Activated T-helper 17 cell treated with anti-CD3 and anti-CD28 coated beads, Interleukin-2, amount 50 U/mL, for 72 hours (primary cell): Measurements from ENCODE around the gene ERCC1. TPM values are rescaled to one million over a fixed set of nuclear protein-coding genes. Genes with fewer than 3 reads are reported as not detected.
A peak's percentile ranks its signal among the peaks of the same experiment; 100 is the strongest.

ENCODE experiments used
- ATAC-seq: fragments of 150-1000 bp; cut with Tn5 transposase; replicated peaks from 2 replicates; pipeline ENCODE4 v1.10.0; 2021; ENCODE audit warnings: mild to moderate bottlenecking, moderate library complexity
- H3K27ac Mint-ChIP-seq: one replicate; pipeline ENCODE4 v1.8.0; 2022; ENCODE audit warnings: mixed read lengths
- H3K27me3 Mint-ChIP-seq: one replicate; pipeline ENCODE4 v1.8.0; 2022; ENCODE audit warnings: mixed read lengths
- H3K36me3 Mint-ChIP-seq: one replicate; pipeline ENCODE4 v1.8.0; 2022; ENCODE audit warnings: low read depth, mild to moderate bottlenecking, mixed read lengths
- H3K4me1 Mint-ChIP-seq: one replicate; pipeline ENCODE4 v1.8.0; 2022; ENCODE audit warnings: mixed read lengths
- H3K4me3 Mint-ChIP-seq: one replicate; pipeline ENCODE4 v1.8.0; 2022; ENCODE audit warnings: mild to moderate bottlenecking, mixed read lengths
- H3K9me3 Mint-ChIP-seq: one replicate; pipeline ENCODE4 v1.8.0; 2022; ENCODE audit warnings: mixed read lengths
- total RNA-seq, 2 donors: library from RNA; stranded (reverse); gene quantifications; one replicate each; pipeline ENCODE4 v1.2.3, GENCODE V29; 2022

Gene ERCC1
- total RNA-seq, 2 donors from 2014 or later = 27.6 to 33.2 TPM

DNA sequence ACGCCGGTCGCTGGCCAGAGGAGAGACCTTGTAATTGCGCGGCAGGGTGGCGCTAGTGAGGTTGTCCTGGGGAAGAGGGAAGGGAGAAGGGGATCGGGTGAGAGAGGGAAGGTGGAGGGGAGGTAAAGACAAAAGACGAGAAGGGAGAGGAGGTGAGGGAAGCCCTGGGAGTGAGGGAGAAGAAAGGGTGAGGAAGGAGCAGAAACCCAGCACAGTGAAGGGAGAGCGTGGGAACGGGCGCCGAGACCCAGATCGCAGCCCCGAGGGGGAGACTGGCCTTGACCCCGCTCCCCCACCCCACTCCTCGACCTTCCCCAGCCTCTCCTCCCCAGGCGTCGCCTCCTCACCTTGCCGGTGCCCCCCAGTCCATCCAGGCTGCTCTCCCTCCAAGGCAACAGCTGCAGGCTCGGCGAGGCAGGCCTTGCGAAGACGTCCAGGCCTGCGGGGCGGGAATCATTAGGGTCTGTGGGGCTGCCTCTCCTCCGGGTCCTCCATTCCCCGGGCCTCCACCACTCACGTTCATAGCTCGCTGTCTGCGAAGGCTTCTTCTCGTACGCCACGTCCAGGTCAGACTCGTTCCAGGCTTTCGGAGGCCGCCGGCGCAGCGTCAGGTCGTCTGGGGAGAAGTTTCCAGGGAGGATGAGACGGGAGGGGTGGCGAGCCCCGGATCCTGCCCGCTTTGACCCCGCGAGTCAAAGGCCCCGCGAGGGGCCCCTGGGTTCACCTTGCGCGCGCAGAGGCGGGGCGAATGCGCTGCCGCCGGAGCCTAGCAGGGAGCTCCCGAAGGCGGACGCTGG lies 27.7 kb downstream of the ERCC1 start:
- Mint-ChIP-seq H3K4me1 (no peaks in the 10 kb centered on the region), H3K4me3 (no peak overlapping the region), H3K9me3 (no peaks in the 10 kb centered on the region), H3K36me3 (peaks cover 15% of the 10 kb centered on the region), H3K27ac (no peak overlapping the region), H3K27me3 (peaks cover 17% of the 10 kb centered on the region)
- no peak for ATAC-seq

DNA sequence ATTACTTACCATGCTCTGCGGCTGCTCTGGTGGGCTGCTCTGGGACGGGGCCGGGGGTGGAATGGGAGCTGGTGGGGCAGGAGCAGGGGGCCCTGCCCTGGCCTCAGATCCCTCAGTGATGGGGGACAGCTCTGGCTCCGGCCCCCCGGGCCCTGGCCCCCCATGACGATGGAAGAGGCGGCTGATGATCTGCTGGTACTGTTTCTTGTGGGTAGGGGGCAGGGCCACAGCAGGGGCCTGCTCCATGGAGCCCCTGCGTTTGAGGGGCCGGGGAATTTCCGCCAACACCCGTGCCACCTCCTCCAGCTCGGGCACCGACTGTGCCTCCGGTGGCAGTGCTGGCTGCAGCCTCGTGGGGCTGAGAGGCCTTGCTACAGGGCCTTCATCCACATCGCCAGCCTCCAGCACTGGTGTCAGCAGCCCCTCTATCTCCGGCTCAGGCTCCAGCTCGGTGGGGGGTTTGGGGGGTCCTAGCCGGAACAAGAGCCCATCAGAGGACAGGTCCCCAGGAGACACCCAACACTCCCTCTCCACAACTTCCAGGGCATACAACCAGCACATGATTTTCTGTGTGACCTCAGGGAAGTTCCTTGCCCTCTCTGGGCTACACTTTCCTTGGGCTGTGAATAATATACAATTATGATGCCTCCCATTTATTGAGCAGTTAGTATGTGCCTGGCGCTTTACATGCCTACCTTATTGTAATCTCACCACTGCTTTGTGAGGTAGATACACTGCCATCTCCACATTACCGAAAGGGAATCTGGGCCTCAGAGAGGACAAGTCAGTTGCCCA lies 31.6 kb downstream of the ERCC1 start:
- ATAC-seq = no peak
- peaks cover 5% of the 10 kb centered on the region for H3K27me3 Mint-ChIP-seq
- H3K4me3 Mint-ChIP-seq = no peak overlapping the region
- no peaks in the 10 kb centered on the region for H3K4me1 Mint-ChIP-seq
- H3K27ac Mint-ChIP-seq = no peak overlapping the region
- peaks cover 1% of the 10 kb centered on the region for H3K36me3 Mint-ChIP-seq
- H3K9me3 Mint-ChIP-seq = no peaks in the 10 kb centered on the region

DNA sequence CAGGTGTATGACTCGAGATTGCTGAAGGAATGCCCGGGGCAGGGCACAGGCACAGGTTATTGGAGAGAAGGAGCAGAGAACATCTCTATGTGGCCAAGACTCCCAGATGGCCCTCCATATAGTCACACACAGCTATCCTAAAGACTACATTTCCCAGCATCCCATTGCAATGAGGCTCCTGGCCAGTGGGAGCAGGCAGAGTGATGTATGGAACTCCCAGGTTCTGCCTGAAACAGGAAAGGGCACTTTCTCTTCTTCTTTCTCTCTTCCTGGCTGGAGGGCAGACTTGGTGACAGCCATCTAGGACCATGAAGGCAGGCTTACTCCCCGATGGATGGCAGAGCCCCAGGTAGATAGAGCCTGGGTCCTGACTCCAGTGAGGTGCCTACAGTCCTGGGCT lies 32.4 kb downstream of the ERCC1 start:
- no peak for ATAC-seq
- H3K4me1 Mint-ChIP-seq = no peaks in the 10 kb centered on the region
- H3K9me3 Mint-ChIP-seq = no peaks in the 10 kb centered on the region
- H3K27me3 Mint-ChIP-seq = peaks cover 4% of the 10 kb centered on the region
- H3K27ac Mint-ChIP-seq = no peak overlapping the region
- H3K36me3 Mint-ChIP-seq = no peaks in the 10 kb centered on the region
- no peak overlapping the region for H3K4me3 Mint-ChIP-seq

DNA sequence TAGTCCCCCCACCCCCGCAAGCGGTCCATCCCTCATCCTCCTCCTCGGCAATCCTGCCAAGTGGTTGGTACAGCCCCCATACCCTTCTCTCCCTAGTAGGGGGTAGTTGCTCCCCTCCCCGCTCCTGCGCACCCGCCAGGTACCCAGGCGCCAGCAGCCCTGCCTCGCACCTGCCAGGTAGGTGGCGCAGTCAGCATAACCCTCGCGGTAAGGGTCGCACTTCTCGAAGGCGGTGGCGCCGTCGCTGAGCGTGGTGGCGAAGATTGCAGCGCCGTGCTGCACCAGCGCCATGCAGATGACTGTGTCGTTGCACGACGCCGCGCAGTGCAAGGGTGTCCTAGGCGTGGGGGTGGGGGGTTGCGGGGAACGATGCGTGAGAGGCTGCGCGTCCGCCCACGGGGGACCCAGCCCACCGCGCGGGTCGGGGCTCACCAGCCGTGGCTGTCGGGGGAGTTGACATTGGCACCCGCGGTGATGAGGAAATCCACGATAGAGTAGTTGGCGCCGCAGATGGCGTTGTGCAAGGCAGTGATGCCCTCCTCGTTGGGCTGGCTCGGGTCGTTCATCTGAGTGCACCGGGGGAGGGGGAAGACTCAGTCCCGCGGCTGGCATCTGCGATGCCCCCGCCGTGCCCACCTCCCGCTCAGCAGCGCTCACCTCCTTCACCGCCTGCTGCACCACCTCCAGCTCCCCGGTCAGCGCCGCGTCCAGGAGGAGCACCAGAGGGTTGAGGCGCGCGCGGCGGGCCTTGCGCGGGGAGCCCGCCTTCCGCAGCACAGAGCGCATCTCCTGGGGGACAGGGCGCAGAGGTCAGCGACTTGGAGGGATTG lies 38.1 kb downstream of the ERCC1 start:
- H3K27me3 Mint-ChIP-seq = peaks cover 18% of the 10 kb centered on the region
- H3K4me3 Mint-ChIP-seq = no peak overlapping the region
- no peak overlapping the region for H3K27ac Mint-ChIP-seq
- H3K9me3 Mint-ChIP-seq = no peaks in the 10 kb centered on the region
- no peaks in the 10 kb centered on the region for H3K36me3 Mint-ChIP-seq
- H3K4me1 Mint-ChIP-seq = no peaks in the 10 kb centered on the region
- ATAC-seq = peak; percentile 16

DNA sequence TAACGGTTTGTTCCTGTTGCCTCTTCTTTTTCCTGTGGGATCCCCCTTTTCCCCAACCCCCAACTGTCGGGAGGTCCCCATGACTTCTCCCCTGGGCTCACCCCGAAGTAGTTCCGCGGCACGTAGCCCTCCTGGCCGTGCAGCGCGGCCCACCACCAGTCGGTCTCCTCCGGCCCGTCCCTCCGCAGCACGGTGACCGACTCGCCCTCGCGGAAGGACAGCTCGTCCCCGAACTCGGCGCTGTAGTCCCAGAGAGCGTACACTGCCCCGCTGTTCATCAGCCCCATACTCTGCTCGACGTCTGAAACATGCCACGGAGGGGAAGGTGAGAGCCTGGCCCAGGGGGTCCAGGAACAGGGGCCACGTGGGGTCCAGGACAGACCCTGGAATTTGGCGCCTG lies 41.3 kb downstream of the ERCC1 start:
- H3K4me1 Mint-ChIP-seq = no peaks in the 10 kb centered on the region
- ATAC-seq = no peak
- peaks cover 14% of the 10 kb centered on the region for H3K27me3 Mint-ChIP-seq
- no peak overlapping the region for H3K27ac Mint-ChIP-seq
- no peaks in the 10 kb centered on the region for H3K36me3 Mint-ChIP-seq
- no peaks in the 10 kb centered on the region for H3K9me3 Mint-ChIP-seq
- no peak overlapping the region for H3K4me3 Mint-ChIP-seq

DNA sequence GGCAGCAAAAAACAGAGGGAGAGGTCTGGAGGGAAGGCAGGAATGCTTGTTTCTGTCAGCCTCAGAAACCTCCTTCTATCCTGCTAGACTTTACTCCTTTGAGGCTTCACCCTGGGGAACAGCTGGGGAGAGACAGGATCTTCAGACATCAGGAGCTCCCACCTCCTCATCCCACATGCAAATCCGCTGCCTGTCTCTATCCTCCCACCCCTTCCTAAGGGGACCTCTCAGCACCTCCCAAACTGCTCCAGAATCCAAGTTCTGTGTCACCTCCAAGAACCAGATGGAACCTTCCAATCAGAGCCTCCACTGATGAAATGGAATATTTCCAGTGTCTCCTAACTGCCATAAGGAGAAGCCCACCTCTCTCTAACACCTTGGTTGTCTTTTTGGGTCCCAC lies 43.6 kb downstream of the ERCC1 start:
- Mint-ChIP-seq H3K27me3 (peaks cover 7% of the 10 kb centered on the region), H3K4me3 (no peak overlapping the region), H3K9me3 (no peaks in the 10 kb centered on the region), H3K4me1 (no peaks in the 10 kb centered on the region), H3K36me3 (no peaks in the 10 kb centered on the region), H3K27ac (no peak overlapping the region)
- no peak for ATAC-seq

DNA sequence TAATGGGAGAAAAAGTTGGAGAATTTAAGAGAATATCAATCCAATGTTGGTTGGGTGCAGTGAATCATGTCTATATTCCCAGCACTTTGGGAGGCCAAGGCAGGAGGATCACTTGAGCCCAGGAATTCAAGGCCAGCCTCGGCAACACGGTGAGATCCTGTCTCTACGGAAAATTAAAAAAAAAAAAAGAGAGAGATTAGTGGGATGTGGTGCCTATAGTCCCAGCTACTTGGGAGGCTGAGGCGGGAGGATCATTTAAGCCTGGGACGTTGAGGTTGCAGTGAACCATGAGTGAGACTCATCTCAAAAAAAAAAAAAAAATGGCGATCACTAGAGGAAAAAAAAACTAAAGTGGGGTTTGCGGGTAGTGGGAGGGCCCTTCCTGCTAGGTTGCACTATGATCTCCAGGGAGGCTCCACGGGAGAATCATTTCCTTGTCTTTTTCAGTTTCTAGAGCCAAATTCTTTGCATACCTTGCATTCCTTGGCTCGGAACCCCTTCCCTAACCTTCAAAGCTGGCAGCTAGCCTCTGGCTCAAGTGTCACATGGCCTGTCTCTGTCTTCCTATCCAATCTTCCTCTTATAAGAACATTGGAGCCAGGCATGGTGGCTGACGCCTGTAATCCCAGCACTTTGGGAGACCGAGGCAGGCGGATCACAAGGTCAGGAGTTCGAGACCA lies 47.5 kb downstream of the ERCC1 start:
- no peaks in the 10 kb centered on the region for H3K4me1 Mint-ChIP-seq
- no peaks in the 10 kb centered on the region for H3K9me3 Mint-ChIP-seq
- peak overlapping the region; percentile 15 for H3K4me3 Mint-ChIP-seq
- no peak for ATAC-seq
- H3K27me3 Mint-ChIP-seq = no peaks in the 10 kb centered on the region
- no peak overlapping the region for H3K27ac Mint-ChIP-seq
- H3K36me3 Mint-ChIP-seq = no peaks in the 10 kb centered on the region

DNA sequence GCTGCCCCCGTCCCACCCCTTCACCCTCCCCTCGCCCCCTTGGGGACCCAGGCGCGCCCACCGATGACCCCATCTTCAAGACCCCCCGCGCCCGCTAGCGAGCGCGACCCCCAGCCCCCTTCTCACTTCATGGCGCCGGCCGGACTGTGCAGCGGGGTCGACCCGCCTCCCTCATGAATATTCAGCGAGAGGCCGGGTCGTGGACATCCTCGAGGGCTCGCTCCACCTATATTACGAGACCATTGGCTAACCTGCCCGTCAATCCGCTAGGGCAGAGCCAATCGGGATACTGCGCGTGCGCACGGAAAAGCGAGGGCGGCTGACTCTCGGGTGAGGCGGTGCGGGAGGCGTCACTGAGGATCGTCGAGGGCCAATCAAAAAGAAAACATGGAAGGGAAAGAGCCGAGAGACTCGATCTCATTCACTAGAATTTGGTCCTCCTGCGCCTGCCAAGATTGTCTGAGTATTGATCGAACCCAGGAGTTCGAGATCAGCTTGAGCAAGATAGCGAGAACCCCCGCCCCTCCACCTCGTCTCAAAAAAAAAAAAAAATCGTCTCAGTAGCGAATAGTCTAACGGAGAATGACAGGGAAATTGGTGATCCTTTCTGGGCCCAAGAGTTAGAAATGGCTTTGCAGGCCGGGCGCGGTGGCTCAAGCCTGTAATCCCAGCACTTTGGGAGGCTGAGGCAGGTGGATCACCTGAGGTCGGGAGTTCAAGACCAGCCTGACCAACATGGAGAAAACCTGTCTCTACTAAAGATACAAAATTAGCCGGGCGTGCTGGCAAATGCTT lies 53.1 kb downstream of the ERCC1 start, which contains the start of gene ERCC2:
TSS of gene ERCC2 (minus strand) at position 164 of the 795 bp plus-strand sequence. CDS start at position 131, 33 bp downstream.
- peak; percentile 100 for ATAC-seq
- Mint-ChIP-seq H3K4me3 (peak within 1 kb of the TSS; percentile 84), H3K9me3 (no peaks in the 10 kb centered on the region), H3K4me1 (peaks cover 4% of the 10 kb centered on the region), H3K36me3 (no peaks in the 10 kb centered on the region), H3K27me3 (no peaks in the 10 kb centered on the region), H3K27ac (peak within 1 kb of the TSS; percentile 90)

DNA sequence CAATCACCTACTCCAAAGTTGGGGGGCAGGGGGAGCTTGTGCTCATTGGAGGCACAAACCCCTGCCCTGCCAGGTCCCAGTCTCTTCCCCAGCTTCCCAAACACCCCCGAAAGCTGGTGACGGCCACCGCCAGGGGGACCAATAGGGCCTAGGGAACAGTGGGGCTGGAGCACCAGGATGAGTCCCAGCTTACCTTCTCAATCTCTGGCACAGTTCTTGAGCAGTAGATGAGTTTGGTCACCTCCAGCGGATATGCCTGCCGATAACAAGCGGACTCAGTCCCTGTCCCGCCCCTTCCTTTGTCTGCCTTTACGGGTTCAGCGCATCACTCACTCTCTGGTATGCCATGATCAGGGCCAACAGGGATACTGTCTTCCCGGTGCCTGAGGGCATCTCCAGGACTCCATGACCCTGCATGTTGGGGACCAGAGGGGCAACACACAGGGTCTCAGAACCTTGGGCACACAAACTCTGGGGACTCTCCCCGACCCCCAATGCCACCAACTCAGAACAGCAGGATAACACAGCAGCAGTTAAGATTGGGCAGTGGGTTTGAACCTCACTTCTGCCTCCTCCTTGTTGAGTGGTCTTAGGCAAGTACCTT lies 54.9 kb downstream of the ERCC1 start:
- Mint-ChIP-seq H3K27ac (no peak overlapping the region), H3K9me3 (no peaks in the 10 kb centered on the region), H3K4me1 (peaks cover 4% of the 10 kb centered on the region), H3K36me3 (no peaks in the 10 kb centered on the region), H3K27me3 (no peaks in the 10 kb centered on the region), H3K4me3 (peak overlapping the region; percentile 51)
- no peak for ATAC-seq

GRCh38 chr19:45368127-45368526 lies 55.6 kb downstream of the ERCC1 start:
- no peak overlapping the region for H3K4me3 Mint-ChIP-seq
- no peaks in the 10 kb centered on the region for H3K36me3 Mint-ChIP-seq
- no peak for ATAC-seq
- H3K27ac Mint-ChIP-seq = peak overlapping the region; percentile 7
- peaks cover 4% of the 10 kb centered on the region for H3K4me1 Mint-ChIP-seq
- no peaks in the 10 kb centered on the region for H3K9me3 Mint-ChIP-seq
- no peaks in the 10 kb centered on the region for H3K27me3 Mint-ChIP-seq

- H3K27me3 Mint-ChIP-seq = no peaks in the 10 kb centered on the region
- no peak overlapping the region for H3K4me3 Mint-ChIP-seq
- H3K9me3 Mint-ChIP-seq = no peaks in the 10 kb centered on the region
- H3K27ac Mint-ChIP-seq = no peak overlapping the region
- no peak for ATAC-seq
- peaks cover 14% of the 10 kb centered on the region for H3K36me3 Mint-ChIP-seq
- peaks cover 4% of the 10 kb centered on the region for H3K4me1 Mint-ChIP-seq
Measured at GRCh38 chr19:45364696-45365095, 59.0 kb downstream of the ERCC1 start.

- Mint-ChIP-seq H3K4me1 (peaks cover 2% of the 10 kb centered on the region), H3K36me3 (peaks cover 20% of the 10 kb centered on the region), H3K4me3 (no peak overlapping the region), H3K27me3 (no peaks in the 10 kb centered on the region), H3K27ac (no peak overlapping the region), H3K9me3 (no peaks in the 10 kb centered on the region)
- ATAC-seq = no peak
Measured at GRCh38 chr19:45363861-45364459, 59.8 kb downstream of the ERCC1 start.

DNA sequence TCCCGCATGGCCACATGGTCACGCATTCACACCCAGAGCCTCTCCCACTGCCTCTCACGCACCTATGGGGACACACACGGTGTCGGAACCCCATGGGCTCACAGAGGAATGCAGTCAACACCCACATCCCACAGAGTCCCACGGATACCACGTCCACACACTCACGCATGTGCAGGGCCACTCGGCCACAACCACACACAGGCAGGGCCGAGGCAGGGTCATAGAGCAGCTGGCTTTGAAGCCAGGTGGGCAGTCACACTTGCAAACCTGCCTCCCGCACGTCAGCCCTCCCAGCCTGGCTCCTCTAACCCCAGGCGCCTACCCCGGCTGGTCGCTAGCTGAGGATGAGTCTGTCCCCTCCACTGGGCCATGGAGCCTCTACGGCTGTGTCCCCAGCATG lies 61.4 kb downstream of the ERCC1 start:
- H3K4me1 Mint-ChIP-seq = no peaks in the 10 kb centered on the region
- H3K4me3 Mint-ChIP-seq = no peak overlapping the region
- H3K36me3 Mint-ChIP-seq = peaks cover 31% of the 10 kb centered on the region
- H3K9me3 Mint-ChIP-seq = no peaks in the 10 kb centered on the region
- H3K27ac Mint-ChIP-seq = no peak overlapping the region
- ATAC-seq = no peak
- H3K27me3 Mint-ChIP-seq = no peaks in the 10 kb centered on the region
